NCI-H2081 (cell line): ENCODE data around the gene CCT6B.

Experiments used
- DNase-seq, 2 experiments: peaks; one replicate each; lab custom pipeline; 2025; lab: John Stamatoyannopoulos, UW

The CCT6B gene

DNA sequence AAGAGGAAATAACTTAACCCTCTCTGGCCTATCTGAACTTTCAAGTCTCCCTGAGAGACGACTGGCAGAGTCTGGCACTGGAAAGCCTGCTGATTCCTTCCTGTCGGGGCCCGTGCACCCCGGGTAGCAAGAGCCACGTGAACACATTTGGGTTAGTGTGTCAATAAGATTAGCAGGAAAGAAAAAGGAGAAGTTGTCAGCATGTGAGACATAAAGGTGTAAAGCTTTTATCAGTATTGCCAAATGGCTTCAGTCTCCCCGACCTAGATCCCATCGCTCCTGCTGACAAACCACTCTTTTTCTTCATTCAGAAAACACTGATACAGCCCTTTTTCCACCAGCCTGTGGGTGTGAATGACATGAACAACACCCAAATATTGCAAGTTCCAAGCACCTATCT, 74.4 kb downstream of the CCT6B start:
- DNase-seq, result no peak

DNA sequence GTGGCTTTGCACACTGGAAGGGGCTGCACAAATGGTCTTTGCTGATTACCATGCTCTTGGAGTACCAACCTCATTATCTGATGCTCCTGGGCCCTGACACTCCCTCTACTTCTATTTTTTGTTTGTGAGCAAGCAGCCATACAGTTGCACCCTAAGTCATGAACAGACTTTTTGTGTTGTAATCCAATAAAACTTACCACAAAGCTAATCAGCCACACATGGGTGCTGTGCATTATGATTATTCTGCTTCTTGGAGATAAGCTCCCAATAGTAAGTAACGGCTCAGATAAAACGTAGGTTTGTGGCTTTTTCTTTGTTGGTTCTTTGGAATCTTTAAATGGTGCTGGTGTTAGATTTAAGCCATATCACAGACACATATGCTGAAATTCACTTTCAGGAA, 76.2 kb downstream of the CCT6B start:
- no peak for DNase-seq

DNA sequence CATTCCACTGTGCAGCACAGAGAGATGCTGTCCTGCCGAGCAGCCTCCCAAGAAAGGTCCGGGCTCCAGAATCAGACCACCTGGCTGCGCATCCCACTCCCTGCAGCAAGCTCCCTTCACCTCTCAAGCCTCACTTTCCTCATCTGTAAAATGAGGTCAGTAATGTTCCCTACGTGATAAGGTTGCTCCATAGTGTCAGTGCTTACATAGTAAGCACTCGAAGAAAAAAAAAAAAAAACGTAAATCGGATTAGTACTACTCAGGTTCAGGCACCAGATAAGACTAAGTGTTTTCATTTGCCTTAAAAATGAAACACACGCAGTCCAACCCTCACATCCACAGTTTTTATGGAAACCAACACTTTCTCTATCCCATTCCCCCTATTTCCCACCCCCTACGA, 76.7 kb downstream of the CCT6B start:
- DNase-seq, result no peak

DNA sequence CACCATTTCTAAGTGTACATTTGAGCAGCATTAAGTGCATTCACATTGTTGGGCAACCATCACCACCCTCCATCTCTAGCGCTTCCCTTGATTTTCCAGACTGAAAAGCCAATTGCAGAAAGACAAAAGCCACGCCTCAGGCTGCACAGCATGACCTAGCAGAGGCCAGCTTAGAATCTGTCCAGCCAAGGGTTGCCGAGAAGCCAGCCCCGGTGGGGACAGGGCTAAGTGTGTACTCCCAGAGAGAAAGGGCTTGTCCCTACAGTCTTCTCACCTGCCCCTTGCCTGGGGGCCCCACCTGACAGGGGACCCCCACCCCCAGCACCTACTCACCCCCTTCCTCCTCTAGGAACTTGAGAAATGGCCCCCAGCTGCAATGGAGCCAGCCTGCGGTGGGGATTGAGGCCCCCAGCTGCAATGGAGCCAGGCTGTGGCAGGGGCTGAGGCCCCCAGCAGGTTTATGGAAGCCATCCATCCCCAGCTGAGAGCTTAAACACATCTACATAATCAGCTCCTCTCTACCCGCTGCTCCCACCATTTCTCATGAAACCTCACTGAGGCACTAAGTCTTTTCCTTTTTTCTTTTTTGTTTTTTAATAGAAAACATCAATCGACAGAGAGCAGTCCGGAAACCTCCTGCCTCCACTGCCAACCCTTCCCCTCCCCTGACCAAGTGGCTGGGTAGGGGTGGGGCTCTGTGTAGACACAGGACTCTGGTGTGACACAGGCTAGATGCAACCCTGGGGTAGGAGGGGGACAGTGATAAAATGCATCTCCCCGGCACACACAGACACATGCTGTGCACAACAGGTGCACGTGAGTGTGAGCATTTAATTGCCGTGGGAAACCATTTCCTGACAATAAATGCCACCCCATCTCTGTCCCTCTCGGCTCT, 77.9 kb downstream of the CCT6B start:
- no peak for DNase-seq

DNA sequence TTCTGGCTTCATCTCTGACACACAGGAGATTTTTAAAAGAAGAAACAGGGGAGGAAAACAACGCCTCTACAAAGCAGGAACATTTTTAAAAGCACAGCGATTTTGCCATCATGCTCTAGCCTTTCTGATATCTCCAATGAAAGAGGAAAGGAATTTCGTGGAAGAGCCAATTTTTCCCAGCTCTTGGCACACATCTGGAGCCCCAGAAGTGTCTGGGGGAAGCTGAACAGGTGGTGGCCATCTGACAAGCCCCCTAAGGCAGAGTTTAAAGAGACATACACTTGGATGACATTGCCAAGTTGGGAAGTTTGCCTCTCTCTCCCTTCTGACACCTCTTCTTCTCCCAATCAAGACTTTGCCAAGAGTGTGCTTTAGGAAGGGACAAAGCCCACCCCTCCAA, 82.1 kb downstream of the CCT6B start:
- no peak for DNase-seq
